CD4-positive, alpha-beta T cell treated with Interleukin-12 subunit alpha and Interleukin-12 subunit beta, for 1 hour (primary cell): ENCODE measurements around the gene FYB1.

Experiments used
- DNase-seq: peaks from one replicate; pipeline ENCODE4 v3.0.0-alpha.2; 2020

The FYB1 gene

DNA sequence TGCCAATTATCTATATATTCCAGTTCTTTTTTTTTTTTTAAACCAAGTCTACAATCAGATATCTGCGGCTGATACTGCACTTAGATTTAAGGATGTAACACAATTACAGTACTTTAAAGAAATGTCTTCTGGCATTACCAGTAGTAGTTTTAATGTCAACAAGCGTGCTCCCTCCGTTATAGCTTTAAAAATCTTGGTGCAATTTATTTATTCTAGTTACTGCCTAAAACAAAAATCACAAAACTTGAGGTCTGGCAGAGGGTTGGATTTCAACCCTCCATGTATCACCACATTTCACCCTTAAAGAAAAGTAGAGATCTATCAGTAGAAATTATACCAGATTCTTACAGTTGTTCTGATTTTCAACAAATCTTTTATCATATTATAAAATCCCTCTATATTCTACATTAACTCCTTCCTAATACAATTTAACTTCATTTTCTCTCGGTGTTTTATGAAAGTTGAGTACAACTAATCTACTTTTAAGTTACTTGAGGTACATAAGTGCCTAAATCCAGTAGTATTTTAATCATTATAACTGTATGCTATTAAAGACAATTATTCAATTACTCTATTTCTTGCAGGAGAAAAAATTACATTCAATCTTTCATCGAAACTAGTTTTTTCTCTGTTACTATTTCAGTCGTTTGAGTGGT, 143.1 kb downstream of the FYB1 start:
- no peak for DNase-seq

- DNase-seq = peak; percentile 92
These were observed 145.1 kb downstream of the FYB1 start, which contains the start of gene RICTOR for GRCh38 chr5:39074017-39074814. RICTOR (minus strand) TSS chr5:39074399; CDS start chr5:39074377, 22 bp downstream.

- DNase-seq = no peak
These were observed 145.7 kb downstream of the FYB1 start for GRCh38 chr5:39073767-39074016.

DNA sequence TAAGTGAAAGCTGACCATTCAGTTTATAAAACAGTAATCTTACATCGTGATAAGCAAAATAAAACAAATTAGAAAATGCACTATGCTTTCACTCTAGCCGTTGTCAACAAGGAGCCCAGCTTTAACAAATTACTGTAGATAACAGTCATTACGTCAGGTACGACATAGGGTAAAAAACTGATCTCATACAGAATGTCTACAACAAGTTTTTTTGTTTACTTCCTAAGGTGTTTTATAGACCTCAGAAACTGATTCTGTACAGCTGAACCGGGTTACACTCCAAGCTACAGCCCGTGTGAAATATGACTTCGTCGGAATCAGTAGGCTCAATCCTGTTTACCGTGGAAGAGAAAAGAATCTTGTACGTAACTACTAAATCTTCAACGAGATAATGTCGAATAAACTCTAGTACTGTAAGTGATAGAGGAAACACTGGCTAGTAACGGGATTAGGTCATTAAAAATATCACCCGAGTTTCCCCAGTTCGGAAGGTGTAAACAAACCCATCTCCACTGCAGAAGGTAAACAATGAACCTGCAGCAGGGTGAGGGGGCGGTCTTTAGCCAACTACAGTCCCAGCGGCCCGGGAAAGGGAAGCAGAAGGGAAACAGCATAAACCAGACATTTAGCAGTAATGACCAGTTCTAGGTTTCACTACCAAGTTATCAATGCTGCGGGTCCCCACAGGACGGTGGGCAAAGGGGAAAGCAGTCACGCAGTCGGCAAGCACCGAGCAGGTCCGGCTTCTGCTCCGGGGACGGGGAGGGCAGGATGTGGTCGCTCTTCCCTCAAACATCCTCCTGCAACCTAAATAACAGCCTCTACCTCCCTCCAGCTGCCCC, 146.2 kb downstream of the FYB1 start:
- DNase-seq = peak; percentile 70

- DNase-seq = no peak
These were observed 151.3 kb downstream of the FYB1 start for GRCh38 chr5:39068099-39068498.

GRCh38 chr5:39064450-39064849, 154.9 kb downstream of the FYB1 start:
- DNase-seq = no peak

GRCh38 chr5:39063037-39063436, 156.3 kb downstream of the FYB1 start:
- no peak for DNase-seq

DNA sequence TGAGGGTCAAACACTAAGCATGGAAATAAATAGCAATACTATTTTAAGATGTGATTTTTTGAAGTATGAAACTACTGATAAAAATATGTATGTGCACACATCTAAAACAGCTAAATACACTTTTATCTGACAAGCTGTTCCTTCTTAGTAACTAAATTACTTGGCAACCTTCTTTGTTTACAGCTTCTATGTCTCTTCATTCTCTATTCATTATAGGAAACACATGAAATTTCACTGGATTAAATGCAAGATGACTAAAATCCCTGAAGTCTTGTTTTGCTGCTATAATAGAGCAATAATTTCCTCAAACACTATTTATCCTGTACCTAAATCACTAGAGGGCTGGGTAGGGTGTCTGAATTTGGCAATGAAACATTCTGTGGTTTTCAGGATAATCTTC, 156.8 kb downstream of the FYB1 start:
- DNase-seq = no peak

DNA sequence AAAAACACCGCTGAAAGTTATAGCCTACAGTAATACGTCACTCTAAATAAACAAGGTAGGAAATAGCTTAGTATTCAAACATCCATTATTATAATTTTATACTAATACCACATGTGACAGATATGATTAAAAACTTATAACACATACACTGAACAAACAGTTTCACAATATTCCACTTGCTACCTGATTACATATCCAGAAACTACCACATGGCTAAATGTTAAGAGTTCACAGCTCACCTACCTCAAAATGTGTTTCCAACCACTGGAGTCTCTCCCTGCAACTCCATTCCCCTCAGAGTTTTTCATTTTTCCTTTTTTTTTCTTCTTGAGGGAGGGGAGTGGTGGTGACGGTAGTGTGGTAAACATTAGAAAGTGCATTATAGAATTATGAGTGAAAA, 157.3 kb downstream of the FYB1 start:
- DNase-seq = no peak

DNA sequence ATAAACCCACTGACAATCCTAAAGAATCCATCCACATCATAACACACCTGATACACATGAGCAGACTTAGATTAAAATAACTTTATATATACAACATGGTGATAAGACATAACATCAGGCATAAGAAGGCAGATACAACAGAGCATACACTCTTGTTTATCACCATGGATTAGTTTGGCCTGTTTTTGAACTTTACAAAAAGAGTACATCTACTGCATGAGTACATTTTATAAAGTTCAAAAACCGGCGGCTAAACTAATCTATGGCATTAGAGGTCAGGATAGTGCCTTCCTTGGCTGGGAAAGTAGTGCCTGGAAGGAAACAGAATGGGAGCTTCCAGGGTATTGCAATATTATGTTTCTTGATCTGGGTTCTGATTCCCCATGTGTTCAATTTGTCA, 160.3 kb downstream of the FYB1 start:
- DNase-seq = no peak

GRCh38 chr5:39058178-39058921, 161.0 kb downstream of the FYB1 start:
- no peak for DNase-seq

DNA sequence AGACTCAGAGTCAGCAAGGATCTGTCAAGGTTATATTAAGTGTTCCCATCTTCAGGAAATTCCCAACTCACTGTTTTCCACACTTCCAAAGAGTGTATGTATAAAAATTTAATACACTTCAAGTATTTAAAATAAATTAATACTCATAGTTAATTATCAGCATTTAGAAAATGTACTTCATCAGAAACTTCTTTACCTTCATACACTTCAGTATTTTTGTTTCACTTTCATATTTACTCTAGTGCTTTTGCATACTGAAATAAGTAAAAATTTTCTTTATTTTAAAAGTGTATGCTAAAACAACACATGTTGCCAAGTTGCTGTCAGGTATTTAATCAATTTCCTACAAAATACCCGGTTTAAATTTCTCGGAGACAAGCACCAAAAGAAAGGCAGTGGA, 161.6 kb downstream of the FYB1 start:
- no peak for DNase-seq

GRCh38 chr5:39055768-39056398, 163.5 kb downstream of the FYB1 start:
- no peak for DNase-seq
